Adipose tissue (tissue), 3 donors: Measurements from ENCODE around the gene EZH1. TPM values are rescaled to one million over a fixed set of nuclear protein-coding genes. Genes with fewer than 3 reads are reported as not detected.
"Not testable (repeated sequence)": the region's sequence is repeated elsewhere in the genome, so short reads cannot be mapped to it uniquely, and the experiment has no call there.

Experiments
- H3K27ac ChIP-seq: one replicate; pipeline ENCODE4 v1.5.1; 2013; ENCODE audit warnings: low read depth, low read length
- WGBS, 3 donors: extraction: QIAGEN DNeasy Blood & Tissue Kit; methylation state at CpG; one replicate each; pipeline ENCODE4 v1.1.7; 2013; 5-methylcytosine and 5-hydroxymethylcytosine counted together
- polyA plus RNA-seq, 3 donors: library from polyadenylated mRNA; stranded (reverse); fragments of 200-250 nt; gene quantifications; one replicate each; pipeline ENCODE4 v1.2.3, GENCODE V29; 2013
- donor health status: healthy with polysubstance abuse.
- donor health status: Bipolar disorder and iron deficiency.
- donor health status: healthy.

EZH1 gene
- polyA plus RNA-seq, 3 donors, result 16.1 to 27.5 (median 25.9) TPM

DNA sequence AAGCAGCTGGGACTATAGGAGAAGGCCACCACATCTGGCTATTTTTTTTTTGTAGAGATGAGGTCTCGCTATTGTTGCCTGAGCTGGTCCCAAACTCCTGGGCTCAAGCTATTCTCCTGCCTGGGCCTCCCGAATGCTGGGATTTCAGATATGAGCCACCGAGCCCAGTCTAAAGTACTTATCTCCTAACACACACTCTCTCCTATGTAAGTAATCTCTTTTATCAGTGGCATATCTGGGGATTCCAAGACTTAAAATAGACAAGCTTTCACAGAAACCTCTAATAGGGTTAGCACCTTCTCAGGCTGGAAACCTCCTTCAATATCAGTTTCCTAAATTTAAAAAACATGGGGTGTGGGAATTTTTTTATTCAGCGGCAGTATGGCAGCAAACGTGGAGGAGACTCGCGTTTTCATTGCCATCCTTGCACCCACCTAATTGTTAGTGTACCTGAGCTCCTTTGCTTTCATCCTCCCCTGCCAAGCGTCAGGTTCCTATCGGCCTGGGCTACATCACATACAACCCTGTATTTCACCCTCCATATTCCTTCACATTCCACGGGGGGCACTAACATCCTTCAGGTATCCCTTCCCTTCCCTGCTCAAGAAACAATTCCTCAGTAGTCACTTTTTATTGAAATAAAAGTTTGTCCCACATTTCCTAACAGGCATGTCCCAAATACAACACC lies 1.1 kb downstream of the EZH1 start:
- H3K27ac ChIP-seq, result no peak overlapping the region
- 47 to 50% (median 47%) methylated on average over 10 of the region's 10 CpGs for WGBS, 3 donors

DNA sequence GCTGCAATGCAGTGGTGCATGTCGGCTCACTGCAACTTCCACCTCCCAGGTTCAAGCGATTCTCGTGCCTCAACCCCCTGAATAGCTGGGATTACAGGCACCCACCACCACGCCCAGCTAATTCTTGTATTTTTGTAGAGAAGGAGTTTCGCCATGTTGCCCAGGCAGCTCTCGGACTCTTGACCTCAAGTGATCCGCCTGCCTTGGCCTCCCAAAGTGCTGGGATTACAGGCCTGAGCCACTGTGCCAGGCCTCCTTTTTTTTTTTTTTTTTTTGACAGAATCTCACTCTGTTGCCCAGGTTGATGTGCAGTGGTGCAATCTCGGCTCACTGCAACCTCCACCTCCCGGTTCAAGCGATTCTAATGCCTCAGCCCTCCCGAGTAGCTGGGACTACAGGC lies 1.9 kb downstream of the EZH1 start:
- 88 to 91% (median 88%) methylated on average over 11 of the region's 11 CpGs for WGBS, 3 donors
- H3K27ac ChIP-seq, result not testable (repeated sequence)

GRCh38 chr17:42740699-42741098 lies 4.1 kb downstream of the EZH1 start:
- 58 to 91% (median 83%) methylated on average over 1 of the region's 1 CpG for WGBS, 3 donors

GRCh38 chr17:42725143-42725542 lies 19.7 kb downstream of the EZH1 start:
- H3K27ac ChIP-seq, result no peak overlapping the region
- 95 to 99% (median 98%) methylated on average over 6 of the region's 6 CpGs for WGBS, 3 donors

More at GRCh38 chr17:42740699-42741098, 4.1 kb downstream of the EZH1 start:
- H3K27ac ChIP-seq, result no peak overlapping the region

DNA sequence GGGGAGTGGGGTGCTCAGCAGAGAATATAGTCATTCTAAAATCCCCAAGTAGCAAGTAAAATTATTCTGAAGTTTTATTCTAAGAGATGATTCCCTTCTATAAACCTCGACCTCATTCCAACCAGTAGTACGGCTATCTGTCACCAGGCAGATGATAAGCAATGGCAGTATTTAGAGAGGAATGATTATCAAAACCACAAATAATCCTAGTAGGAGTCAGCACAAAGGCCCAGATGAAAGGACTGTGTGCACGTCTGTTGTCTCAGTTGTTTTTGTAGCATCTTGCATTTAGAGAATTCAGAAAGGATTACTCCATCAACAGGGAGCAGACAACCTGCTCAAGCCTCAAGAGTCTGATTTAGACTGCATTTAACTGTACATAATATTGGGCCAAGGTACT lies 21.2 kb downstream of the EZH1 start:
- no peak overlapping the region for H3K27ac ChIP-seq
- WGBS, 3 donors, result 76 to 86% (median 86%) methylated on average over 3 of the region's 3 CpGs

DNA sequence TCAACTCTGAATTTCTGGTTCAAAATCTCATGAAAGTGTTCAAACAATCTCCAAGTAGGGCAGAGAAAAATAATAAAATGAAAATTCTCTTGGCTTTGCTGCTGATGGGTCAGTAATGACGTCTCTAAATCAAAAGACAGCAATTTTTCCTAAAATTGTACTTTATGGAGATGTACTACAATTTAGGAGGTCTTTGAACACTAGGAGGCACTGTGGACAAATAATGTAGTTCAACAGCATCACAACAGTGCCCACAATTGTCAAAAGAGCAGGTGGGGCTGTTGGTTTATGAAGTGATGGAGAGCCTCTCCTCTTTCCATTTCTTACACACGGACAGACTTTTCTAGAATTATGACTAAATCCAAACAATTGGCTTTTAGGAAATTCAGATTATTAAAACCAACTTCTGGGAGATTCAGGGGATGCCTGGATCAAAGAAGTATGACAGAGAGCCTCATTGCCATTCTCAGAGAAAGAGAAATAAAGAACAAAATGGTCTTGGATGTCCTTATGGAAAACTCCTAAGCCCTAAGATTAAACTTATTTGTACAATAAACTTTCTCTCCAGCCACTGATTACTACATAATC lies 23.8 kb downstream of the EZH1 start:
- no peak overlapping the region for H3K27ac ChIP-seq
- 4 to 11% (median 10%) methylated on average over 2 of the region's 2 CpGs for WGBS, 3 donors

DNA sequence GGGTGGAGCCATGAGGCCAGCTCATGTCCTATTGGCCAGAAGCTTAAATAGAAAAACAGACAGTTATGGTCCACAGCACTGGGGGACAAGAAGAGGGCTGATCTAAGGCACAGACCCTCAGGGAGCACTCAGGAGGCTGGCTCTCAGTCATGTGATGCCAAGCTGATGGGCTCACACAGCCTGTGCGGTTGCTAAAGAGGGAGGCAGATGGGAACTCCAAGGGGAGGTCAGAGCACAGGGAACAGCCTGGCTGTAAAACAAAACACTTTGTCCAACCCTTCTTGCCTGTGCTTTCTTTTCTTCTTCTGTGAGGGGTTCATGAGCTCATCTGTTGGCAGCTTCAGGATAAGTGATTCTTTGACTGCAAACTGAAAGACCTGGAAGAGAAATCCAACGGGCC lies 35.3 kb downstream of the EZH1 start:
- no peak overlapping the region for H3K27ac ChIP-seq
- WGBS, 3 donors, result 59 to 77% (median 67%) methylated on average over 2 of the region's 2 CpGs

DNA sequence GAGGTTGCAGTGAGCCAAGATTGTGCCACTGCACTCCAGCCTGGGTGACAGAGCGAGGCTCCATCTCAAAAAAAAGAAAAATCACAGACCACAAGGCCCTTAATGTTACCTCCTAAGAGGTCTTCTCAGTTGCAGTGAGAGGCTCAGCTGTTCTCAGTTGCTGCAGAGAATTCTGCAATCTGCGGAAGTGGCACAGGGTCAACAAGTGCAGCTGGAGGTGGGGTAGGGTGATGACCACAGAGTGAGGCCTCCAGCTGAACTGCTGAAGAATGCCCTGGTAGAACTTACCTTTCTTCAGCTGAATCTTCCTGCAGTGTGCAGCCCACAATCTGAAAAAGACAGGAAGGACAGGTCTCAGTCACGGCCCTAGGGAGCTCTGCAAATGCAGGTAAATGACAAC lies 36.3 kb downstream of the EZH1 start:
- WGBS, 3 donors, result 88 to 99% (median 96%) methylated on average over 3 of the region's 3 CpGs
- no peak overlapping the region for H3K27ac ChIP-seq

GRCh38 chr17:42706732-42707131 lies 38.1 kb downstream of the EZH1 start:
- WGBS, 3 donors, result 60 to 84% (median 76%) methylated on average over 5 of the region's 5 CpGs

DNA sequence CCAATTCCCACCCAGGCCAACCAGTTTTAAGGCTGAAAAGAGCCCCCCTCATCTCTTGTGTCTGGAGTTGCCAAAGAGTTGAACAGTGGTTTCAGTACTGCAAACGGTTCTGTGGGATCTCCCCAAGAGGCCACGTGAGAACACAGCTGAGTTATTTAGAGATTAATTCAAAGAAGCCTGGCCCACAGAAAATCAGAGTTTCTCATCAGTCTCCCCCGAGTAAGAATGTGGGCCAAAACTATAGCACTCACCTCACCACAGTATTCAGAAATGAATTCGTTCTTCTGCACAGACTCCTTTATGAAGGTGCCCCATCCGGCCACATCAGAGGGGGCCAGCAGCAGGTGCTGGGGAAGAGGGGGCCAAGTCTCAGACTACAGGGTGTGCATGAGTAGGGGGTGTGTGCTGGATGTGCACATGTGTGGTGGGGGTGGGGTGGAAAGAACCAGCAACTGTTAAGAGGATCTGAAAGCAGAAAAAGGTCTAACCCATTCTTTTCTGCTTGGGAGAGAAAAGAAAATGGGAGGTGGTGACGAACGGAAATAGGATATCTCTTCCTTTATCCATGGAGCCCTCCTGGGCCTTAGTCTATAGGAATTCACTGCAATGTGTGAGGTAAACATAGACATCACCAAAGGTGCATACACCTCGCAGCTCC lies 39.9 kb downstream of the EZH1 start:
- 84 to 86% (median 85%) methylated on average over 8 of the region's 8 CpGs for WGBS, 3 donors
- no peak overlapping the region for H3K27ac ChIP-seq

More at GRCh38 chr17:42706732-42707131, 38.1 kb downstream of the EZH1 start:
- H3K27ac ChIP-seq, result no peak overlapping the region

- 91 to 96% (median 94%) methylated on average over 5 of the region's 5 CpGs for WGBS, 3 donors
- no peak overlapping the region for H3K27ac ChIP-seq
These were observed 40.4 kb downstream of the EZH1 start for GRCh38 chr17:42704490-42704836.

GRCh38 chr17:42702446-42702845 lies 42.4 kb downstream of the EZH1 start:
- no peak overlapping the region for H3K27ac ChIP-seq
- 87 to 92% (median 88%) methylated on average over 11 of the region's 11 CpGs for WGBS, 3 donors

- 76 to 83% (median 83%) methylated on average over 10 of the region's 10 CpGs for WGBS, 3 donors
- no peak overlapping the region for H3K27ac ChIP-seq
These were observed 44.1 kb downstream of the EZH1 start for GRCh38 chr17:42700586-42701289.

- no peak overlapping the region for H3K27ac ChIP-seq
These were observed 45.5 kb downstream of the EZH1 start for GRCh38 chr17:42699415-42699740.

DNA sequence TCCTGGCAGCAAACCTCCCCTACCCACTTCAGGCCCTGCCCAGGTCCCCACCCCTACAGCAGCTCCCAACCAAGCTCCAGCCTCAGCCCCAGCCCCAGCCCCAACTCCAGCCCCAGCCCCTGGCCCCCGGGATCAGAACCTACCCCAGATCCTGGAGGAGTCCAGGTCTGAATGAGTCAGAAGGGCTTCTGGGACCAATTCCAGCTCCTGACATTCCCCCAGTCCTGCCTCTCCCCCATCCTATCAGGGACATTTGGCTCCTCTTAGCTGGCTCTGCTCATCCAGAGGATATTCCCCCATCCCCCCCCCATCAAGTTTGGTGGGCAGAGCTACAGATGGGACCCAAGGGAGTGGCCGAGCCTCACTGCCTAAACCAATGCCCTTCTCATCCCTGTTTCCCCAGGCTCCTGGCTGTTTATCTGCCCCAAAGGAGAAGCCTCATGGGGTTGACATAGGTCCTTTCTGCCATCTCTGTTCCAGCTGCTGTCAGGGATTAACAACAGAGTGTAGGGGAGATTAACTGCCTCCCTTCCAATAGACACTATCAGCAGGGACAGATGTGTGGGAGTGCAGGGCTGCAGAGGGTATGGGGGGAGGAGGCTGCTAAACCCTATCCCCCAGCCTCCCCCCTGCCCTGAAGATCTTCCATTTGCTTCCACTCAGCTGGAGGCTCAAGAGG lies 46.0 kb downstream of the EZH1 start:
- H3K27ac ChIP-seq, result no peak overlapping the region
- 41 to 60% (median 46%) methylated on average over 2 of the region's 2 CpGs for WGBS, 3 donors

More at GRCh38 chr17:42699415-42699740, 45.5 kb downstream of the EZH1 start:
- 85 to 92% (median 86%) methylated on average over 4 of the region's 4 CpGs for WGBS, 3 donors

DNA sequence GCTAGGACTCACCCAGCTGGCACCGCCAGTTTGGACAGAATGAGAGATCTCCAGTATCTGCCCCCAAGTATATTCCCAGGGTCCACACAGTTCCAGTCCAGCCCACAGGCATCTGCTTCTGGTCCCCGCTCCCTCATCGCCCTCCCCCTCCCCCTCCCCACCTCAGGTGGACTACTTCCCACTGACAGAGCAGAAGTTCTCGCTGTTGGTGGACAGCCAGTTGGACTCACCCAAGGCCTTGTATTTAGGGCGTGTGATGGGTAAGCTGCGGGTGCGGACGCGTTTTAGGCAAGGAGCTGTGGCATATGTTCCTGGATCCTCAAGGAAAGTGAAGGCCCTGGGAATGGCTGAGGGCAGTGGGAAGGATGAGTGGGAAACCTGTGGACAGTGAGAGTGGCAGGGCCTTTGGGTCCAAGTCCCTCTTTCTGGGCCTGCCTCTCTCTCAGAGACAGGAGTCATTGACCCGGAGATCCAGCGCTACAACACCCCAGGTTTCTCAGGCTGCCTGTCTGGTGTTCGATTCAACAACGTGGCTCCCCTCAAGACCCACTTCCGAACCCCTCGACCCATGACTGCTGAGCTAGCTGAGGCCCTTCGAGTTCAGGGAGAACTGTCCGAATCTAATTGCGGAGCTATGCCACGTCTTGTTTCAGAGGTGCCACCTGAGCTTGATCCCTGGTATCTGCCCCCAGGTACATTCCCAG lies 47.6 kb downstream of the EZH1 start:
- WGBS, 3 donors, result 91 to 94% (median 94%) methylated on average over 19 of the region's 19 CpGs

DNA sequence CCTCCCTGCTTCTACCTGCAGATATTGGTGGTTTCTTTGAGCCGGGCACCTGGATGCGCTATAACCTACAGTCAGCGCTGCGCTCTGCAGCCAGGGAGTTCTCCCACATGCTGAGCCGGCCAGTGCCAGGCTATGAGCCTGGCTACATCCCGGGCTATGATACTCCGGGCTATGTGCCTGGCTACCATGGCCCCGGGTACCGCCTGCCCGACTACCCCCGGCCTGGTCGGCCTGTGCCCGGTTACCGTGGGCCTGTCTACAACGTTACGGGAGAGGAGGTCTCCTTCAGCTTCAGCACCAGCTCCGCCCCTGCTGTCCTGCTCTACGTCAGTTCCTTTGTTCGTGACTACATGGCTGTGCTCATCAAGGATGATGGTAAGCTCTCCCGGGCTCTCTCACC lies 49.3 kb downstream of the EZH1 start:
- H3K27ac ChIP-seq, result no peak overlapping the region
- 90 to 92% (median 91%) methylated on average over 20 of the region's 20 CpGs for WGBS, 3 donors

More for the DNA sequence above, 47.6 kb downstream of the EZH1 start:
- H3K27ac ChIP-seq, result no peak overlapping the region

- whole genome bisulfite sequencing, 3 donors, result 87 to 90% (median 89%) methylated on average over 3 of the region's 3 CpGs
- H3K27ac ChIP-seq, result no peak overlapping the region
These were observed 50.3 kb downstream of the EZH1 start for GRCh38 chr17:42694524-42694923.
